Stimulated activated memory B cell treated with anti-CD40 and anti-IgM and Interleukin-4, amounts not matched to agents 10 μg/mL and 1 μg/mL and 100 μg/mL, for 72 hours (primary cell): ENCODE data around the gene CCDC93.

Experiments used
- ATAC-seq: fragments of 150-1000 bp; cut with Tn5 transposase; 2 replicates; pipeline ENCODE4 v1.10.0; 2021
- H3K27ac Mint-ChIP-seq: one replicate; pipeline ENCODE4 v1.8.0; 2022; ENCODE audit warnings: mild to moderate bottlenecking, mixed read lengths
- H3K27me3 Mint-ChIP-seq: one replicate; pipeline ENCODE4 v1.8.0; 2022; ENCODE audit warnings: mixed read lengths
- H3K36me3 Mint-ChIP-seq: one replicate; pipeline ENCODE4 v1.8.0; 2022; ENCODE audit warnings: mixed read lengths
- H3K4me1 Mint-ChIP-seq: one replicate; pipeline ENCODE4 v1.8.0; 2022; ENCODE audit warnings: mixed read lengths
- H3K4me3 Mint-ChIP-seq: one replicate; pipeline ENCODE4 v1.8.0; 2022; ENCODE audit warnings: mild to moderate bottlenecking, moderate library complexity, mixed read lengths
- H3K9me3 Mint-ChIP-seq: one replicate; pipeline ENCODE4 v1.8.0; 2022; ENCODE audit warnings: mixed read lengths

Gene CCDC93

GRCh38 chr2:117984208-117984607 lies 29.7 kb downstream of the CCDC93 start:
- Mint-ChIP-seq H3K27ac (no peak overlapping the region), H3K36me3 (peaks cover 61% of the 10 kb centered on the region)
- no peak for ATAC-seq

GRCh38 chr2:117983040-117983439 lies 30.8 kb downstream of the CCDC93 start:
- Mint-ChIP-seq H3K27me3 (no peaks in the 10 kb centered on the region), H3K4me3 (no peak overlapping the region), H3K27ac (no peak overlapping the region)

More at GRCh38 chr2:117984208-117984607, 29.7 kb downstream of the CCDC93 start:
- no peaks in the 10 kb centered on the region for H3K9me3 Mint-ChIP-seq
- no peak overlapping the region for H3K4me3 Mint-ChIP-seq
- H3K27me3 Mint-ChIP-seq = no peaks in the 10 kb centered on the region
- peaks cover 6% of the 10 kb centered on the region for H3K4me1 Mint-ChIP-seq

GRCh38 chr2:117982376-117983033 lies 31.4 kb downstream of the CCDC93 start:
- no peak for ATAC-seq
- H3K36me3 Mint-ChIP-seq = peaks cover 62% of the 10 kb centered on the region

More at GRCh38 chr2:117983040-117983439, 30.8 kb downstream of the CCDC93 start:
- peaks cover 6% of the 10 kb centered on the region for H3K4me1 Mint-ChIP-seq
- ATAC-seq = no peak
- peaks cover 57% of the 10 kb centered on the region for H3K36me3 Mint-ChIP-seq
- no peaks in the 10 kb centered on the region for H3K9me3 Mint-ChIP-seq

GRCh38 chr2:117981810-117982209 lies 32.1 kb downstream of the CCDC93 start:
- peaks cover 61% of the 10 kb centered on the region for H3K36me3 Mint-ChIP-seq
- no peak for ATAC-seq
- peaks cover 6% of the 10 kb centered on the region for H3K4me1 Mint-ChIP-seq
- H3K4me3 Mint-ChIP-seq = no peak overlapping the region
- H3K27ac Mint-ChIP-seq = no peak overlapping the region
- no peaks in the 10 kb centered on the region for H3K27me3 Mint-ChIP-seq
- H3K9me3 Mint-ChIP-seq = no peaks in the 10 kb centered on the region

More at GRCh38 chr2:117982376-117983033, 31.4 kb downstream of the CCDC93 start:
- Mint-ChIP-seq H3K9me3 (no peaks in the 10 kb centered on the region), H3K4me3 (no peak overlapping the region), H3K27me3 (no peaks in the 10 kb centered on the region), H3K27ac (no peak overlapping the region), H3K4me1 (peaks cover 6% of the 10 kb centered on the region)

GRCh38 chr2:117980783-117981676 lies 32.8 kb downstream of the CCDC93 start:
- Mint-ChIP-seq H3K27me3 (no peaks in the 10 kb centered on the region), H3K27ac (no peak overlapping the region), H3K9me3 (no peaks in the 10 kb centered on the region), H3K36me3 (peaks cover 61% of the 10 kb centered on the region), H3K4me1 (peaks cover 6% of the 10 kb centered on the region), H3K4me3 (no peak overlapping the region)
- ATAC-seq = no peak

- Mint-ChIP-seq H3K27me3 (no peaks in the 10 kb centered on the region), H3K4me1 (peaks cover 6% of the 10 kb centered on the region), H3K4me3 (no peak overlapping the region), H3K9me3 (no peaks in the 10 kb centered on the region), H3K36me3 (peaks cover 63% of the 10 kb centered on the region), H3K27ac (no peak overlapping the region)
- no peak for ATAC-seq
Observed at GRCh38 chr2:117979911-117980701, 33.8 kb downstream of the CCDC93 start.

GRCh38 chr2:117977696-117978095 lies 36.2 kb downstream of the CCDC93 start:
- Mint-ChIP-seq H3K9me3 (no peaks in the 10 kb centered on the region), H3K27ac (no peak overlapping the region), H3K27me3 (no peaks in the 10 kb centered on the region), H3K36me3 (peaks cover 70% of the 10 kb centered on the region), H3K4me1 (no peaks in the 10 kb centered on the region), H3K4me3 (no peak overlapping the region)
- ATAC-seq = no peak

GRCh38 chr2:117976581-117976980 lies 37.3 kb downstream of the CCDC93 start:
- Mint-ChIP-seq H3K36me3 (peaks cover 73% of the 10 kb centered on the region), H3K27me3 (no peaks in the 10 kb centered on the region), H3K4me1 (no peaks in the 10 kb centered on the region), H3K4me3 (no peak overlapping the region), H3K27ac (no peak overlapping the region), H3K9me3 (no peaks in the 10 kb centered on the region)
- no peak for ATAC-seq

GRCh38 chr2:117973498-117974082 lies 40.3 kb downstream of the CCDC93 start:
- Mint-ChIP-seq H3K4me1 (peaks cover 4% of the 10 kb centered on the region), H3K27me3 (no peaks in the 10 kb centered on the region), H3K9me3 (no peaks in the 10 kb centered on the region), H3K27ac (no peak overlapping the region), H3K4me3 (no peak overlapping the region), H3K36me3 (peaks cover 76% of the 10 kb centered on the region)
- no peak for ATAC-seq

GRCh38 chr2:117972476-117973123 lies 41.3 kb downstream of the CCDC93 start:
- peaks cover 5% of the 10 kb centered on the region for H3K4me1 Mint-ChIP-seq
- no peaks in the 10 kb centered on the region for H3K27me3 Mint-ChIP-seq
- H3K36me3 Mint-ChIP-seq = peaks cover 79% of the 10 kb centered on the region
- H3K4me3 Mint-ChIP-seq = no peak overlapping the region
- no peak overlapping the region for H3K27ac Mint-ChIP-seq
- ATAC-seq = no peak
- no peaks in the 10 kb centered on the region for H3K9me3 Mint-ChIP-seq

GRCh38 chr2:117968722-117969121 lies 45.1 kb downstream of the CCDC93 start:
- no peaks in the 10 kb centered on the region for H3K9me3 Mint-ChIP-seq
- no peaks in the 10 kb centered on the region for H3K27me3 Mint-ChIP-seq
- no peak for ATAC-seq
- no peak overlapping the region for H3K27ac Mint-ChIP-seq
- no peak overlapping the region for H3K4me3 Mint-ChIP-seq
- H3K4me1 Mint-ChIP-seq = peaks cover 5% of the 10 kb centered on the region
- H3K36me3 Mint-ChIP-seq = peaks cover 68% of the 10 kb centered on the region

- Mint-ChIP-seq H3K4me3 (no peak overlapping the region), H3K36me3 (peaks cover 68% of the 10 kb centered on the region), H3K27me3 (no peaks in the 10 kb centered on the region), H3K4me1 (peaks cover 5% of the 10 kb centered on the region), H3K9me3 (no peaks in the 10 kb centered on the region), H3K27ac (no peak overlapping the region)
- no peak for ATAC-seq
Observed at GRCh38 chr2:117967977-117968718, 45.7 kb downstream of the CCDC93 start.

GRCh38 chr2:117963446-117963845 lies 50.4 kb downstream of the CCDC93 start:
- no peaks in the 10 kb centered on the region for H3K27me3 Mint-ChIP-seq
- peaks cover 61% of the 10 kb centered on the region for H3K36me3 Mint-ChIP-seq
- H3K9me3 Mint-ChIP-seq = no peaks in the 10 kb centered on the region
- H3K27ac Mint-ChIP-seq = no peak overlapping the region
- H3K4me1 Mint-ChIP-seq = peaks cover under 1% of the 10 kb centered on the region
- no peak overlapping the region for H3K4me3 Mint-ChIP-seq
- ATAC-seq = no peak

GRCh38 chr2:117961201-117961600 lies 52.7 kb downstream of the CCDC93 start:
- no peak overlapping the region for H3K27ac Mint-ChIP-seq
- H3K4me1 Mint-ChIP-seq = no peaks in the 10 kb centered on the region
- H3K27me3 Mint-ChIP-seq = no peaks in the 10 kb centered on the region
- H3K9me3 Mint-ChIP-seq = no peaks in the 10 kb centered on the region
- H3K36me3 Mint-ChIP-seq = peaks cover 68% of the 10 kb centered on the region
- ATAC-seq = no peak
- H3K4me3 Mint-ChIP-seq = no peak overlapping the region
